Thoracic aorta (tissue), 2 donors: ENCODE data around the gene APOD. TPM values are rescaled to one million over a fixed set of nuclear protein-coding genes. Genes with fewer than 3 reads are reported as not detected.

ENCODE experiments used
- ATAC-seq: fragments of 150-250 bp; one replicate; pipeline ENCODE4 v1.8.0; 2017; ENCODE audit warnings: low read depth; ENCODE audit not compliant: insufficient number of reproducible peaks, low FRiP score
- DNase-seq: peaks from one replicate; pipeline ENCODE4 v3.0.0-alpha.2; 2020; ENCODE audit warnings: low spot score
- H3K27ac ChIP-seq, 2 donors: fragments of 200-600 bp; sonication (generic); 1 replicate in 1 of 2; 2 replicates in 1 of 2; pipeline ENCODE4 v1.5.1; 2016; ENCODE audit warnings: mild to moderate bottlenecking in 2 of 2, moderate library complexity in 2 of 2
- H3K27me3 ChIP-seq: fragments of 200-600 bp; sonication (generic); replicated peaks from 2 replicates; pipeline ENCODE4 v1.6.0; 2016; ENCODE audit warnings: mild to moderate bottlenecking; ENCODE audit not compliant: insufficient read depth
- H3K36me3 ChIP-seq: fragments of 200-600 bp; sonication (generic); one replicate; pipeline ENCODE4 v1.5.1; 2016
- H3K4me1 ChIP-seq, 2 donors: fragments of 200-600 bp; sonication (generic); 1 replicate in 1 of 2; 2 replicates in 1 of 2; pipeline versions ENCODE4 v1.5.1 to v1.6.0; 2016; ENCODE audit warnings: low read depth in 2 of 2, mild to moderate bottlenecking in 1 of 2; ENCODE audit not compliant: control insufficient read depth in 1 of 2
- H3K4me3 ChIP-seq: fragments of 200-600 bp; sonication (generic); 2 replicates; pipeline ENCODE4 v1.5.1; 2016; ENCODE audit warnings: mild to moderate bottlenecking
- H3K9me3 ChIP-seq: fragments of 200-600 bp; sonication (generic); 2 replicates; pipeline ENCODE4 v1.5.1; 2016
- total RNA-seq, 2 donors: library from RNA; depleted of rRNA; stranded (reverse); fragments of >200 nt; gene quantifications; one replicate each; pipeline versions ENCODE4 v1.1.0 to v1.2.3, GENCODE V29; 2016
- TF ChIP-seq, protein P1 (sequence below): fragments of 200-600 bp; sonication (generic); IDR thresholded peaks from one replicate; pipeline ENCODE4 v1.5.1; 2019; ENCODE audit warnings: antibody characterized with exemption

Gene APOD
- total RNA-seq, 2 donors from 2014 or later: 135 to 153 TPM

DNA sequence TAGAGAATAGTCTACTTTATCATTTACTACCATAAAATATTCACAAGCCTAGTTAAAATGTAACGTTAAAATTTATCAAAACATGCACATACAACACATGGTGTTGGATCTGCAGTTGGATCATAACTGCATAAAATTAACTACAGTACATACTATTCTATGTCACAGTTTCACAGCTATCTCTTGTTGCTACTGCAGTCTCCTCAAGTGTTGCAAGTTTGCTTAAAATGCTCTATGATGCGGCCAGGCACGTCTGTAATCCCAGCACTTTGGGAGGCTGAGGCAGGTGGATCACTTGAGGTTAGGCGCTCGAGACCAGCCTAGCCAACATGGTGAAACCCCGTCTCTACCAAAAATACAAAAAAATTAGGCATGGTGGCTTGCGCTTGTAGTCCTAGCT, 50.9 kb downstream of the APOD start:
- DNase-seq: no peak
- Histone ChIP-seq H3K27me3 (no peaks in the 10 kb centered on the region), H3K4me1 (no peaks in the 10 kb centered on the region), H3K9me3 (no peaks in the 10 kb centered on the region), H3K36me3 (no peaks in the 10 kb centered on the region), H3K4me3 (no peak overlapping the region), H3K27ac (no peak overlapping the region)
- ATAC-seq: no peak
- TF ChIP-seq, protein P1, sequence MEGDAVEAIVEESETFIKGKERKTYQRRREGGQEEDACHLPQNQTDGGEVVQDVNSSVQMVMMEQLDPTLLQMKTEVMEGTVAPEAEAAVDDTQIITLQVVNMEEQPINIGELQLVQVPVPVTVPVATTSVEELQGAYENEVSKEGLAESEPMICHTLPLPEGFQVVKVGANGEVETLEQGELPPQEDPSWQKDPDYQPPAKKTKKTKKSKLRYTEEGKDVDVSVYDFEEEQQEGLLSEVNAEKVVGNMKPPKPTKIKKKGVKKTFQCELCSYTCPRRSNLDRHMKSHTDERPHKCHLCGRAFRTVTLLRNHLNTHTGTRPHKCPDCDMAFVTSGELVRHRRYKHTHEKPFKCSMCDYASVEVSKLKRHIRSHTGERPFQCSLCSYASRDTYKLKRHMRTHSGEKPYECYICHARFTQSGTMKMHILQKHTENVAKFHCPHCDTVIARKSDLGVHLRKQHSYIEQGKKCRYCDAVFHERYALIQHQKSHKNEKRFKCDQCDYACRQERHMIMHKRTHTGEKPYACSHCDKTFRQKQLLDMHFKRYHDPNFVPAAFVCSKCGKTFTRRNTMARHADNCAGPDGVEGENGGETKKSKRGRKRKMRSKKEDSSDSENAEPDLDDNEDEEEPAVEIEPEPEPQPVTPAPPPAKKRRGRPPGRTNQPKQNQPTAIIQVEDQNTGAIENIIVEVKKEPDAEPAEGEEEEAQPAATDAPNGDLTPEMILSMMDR: no peak

DNA sequence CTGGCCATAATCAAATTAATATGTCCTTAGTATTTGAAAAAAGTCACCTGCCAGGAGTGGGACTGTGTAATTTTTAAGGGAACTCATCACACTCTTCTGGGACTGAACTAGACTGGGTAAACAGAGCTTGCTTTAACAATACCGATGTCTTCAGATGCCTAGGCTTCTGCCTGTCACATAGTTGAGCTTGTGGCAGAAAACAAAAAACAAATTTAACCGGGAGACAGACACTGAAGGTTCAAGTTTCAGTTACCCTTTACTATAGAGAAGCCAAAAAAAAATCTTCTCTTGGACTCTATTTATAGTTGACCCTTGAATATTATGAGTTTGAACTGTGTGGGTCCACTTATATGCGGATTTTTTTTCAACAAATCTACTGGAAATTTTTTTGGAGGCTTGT, 51.4 kb downstream of the APOD start:
- ATAC-seq (no peak), DNase-seq (no peak)
- TF ChIP-seq, protein P1: no peak
- H3K9me3 ChIP-seq: no peaks in the 10 kb centered on the region
- H3K27ac ChIP-seq: no peak overlapping the region
- H3K4me3 ChIP-seq: no peak overlapping the region
- H3K36me3 ChIP-seq: no peaks in the 10 kb centered on the region
- H3K4me1 ChIP-seq: no peaks in the 10 kb centered on the region
- H3K27me3 ChIP-seq: no peaks in the 10 kb centered on the region

DNA sequence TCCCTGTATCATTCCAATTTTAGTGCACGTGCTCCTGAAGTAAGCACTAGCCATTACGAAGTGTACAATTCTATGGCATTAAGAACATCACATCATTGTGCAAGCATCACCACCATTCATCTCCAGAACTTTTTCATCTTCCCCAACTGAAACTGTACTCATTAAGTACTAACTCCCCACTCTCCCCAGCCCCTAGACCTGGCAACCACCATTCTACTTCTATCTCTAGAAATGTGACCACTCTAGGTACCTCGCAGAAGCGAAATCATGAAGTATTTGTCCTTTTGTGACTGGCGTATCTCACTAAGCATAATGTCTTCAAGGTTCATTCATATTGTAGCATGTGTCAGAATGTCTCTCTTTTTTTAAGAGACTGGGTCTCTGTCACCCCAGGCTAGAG, 52.1 kb downstream of the APOD start:
- no peak for DNase-seq
- TF ChIP-seq, protein P1: no peak
- no peak for ATAC-seq
- no peak overlapping the region for H3K27ac ChIP-seq
- no peaks in the 10 kb centered on the region for H3K4me1 ChIP-seq
- H3K4me3 ChIP-seq: no peak overlapping the region
- no peaks in the 10 kb centered on the region for H3K36me3 ChIP-seq
- no peaks in the 10 kb centered on the region for H3K9me3 ChIP-seq
- no peaks in the 10 kb centered on the region for H3K27me3 ChIP-seq

DNA sequence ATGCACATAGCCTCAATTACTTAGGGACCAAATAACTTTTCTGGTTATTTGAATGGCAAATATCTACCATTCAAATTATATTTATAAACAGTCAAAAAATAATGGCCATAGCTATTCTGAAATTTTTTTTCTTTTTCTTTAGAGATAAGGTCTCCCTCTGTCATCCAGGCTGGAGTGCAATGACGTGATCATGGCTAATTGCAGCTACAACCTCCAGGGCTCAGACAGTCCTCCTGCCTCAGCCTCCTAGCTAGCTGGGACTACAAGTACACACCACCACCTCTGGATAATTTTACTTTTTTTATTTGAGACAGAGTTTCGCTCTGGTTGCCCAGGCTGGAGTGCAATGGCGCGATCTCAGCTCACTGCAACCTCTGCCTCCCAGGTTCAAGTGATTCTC, 57.2 kb downstream of the APOD start:
- DNase-seq (no peak), ATAC-seq (no peak)
- no peak overlapping the region for H3K27ac ChIP-seq
- no peak overlapping the region for H3K4me3 ChIP-seq
- peaks cover 9% of the 10 kb centered on the region for H3K36me3 ChIP-seq
- H3K27me3 ChIP-seq: no peaks in the 10 kb centered on the region
- H3K9me3 ChIP-seq: no peaks in the 10 kb centered on the region
- TF ChIP-seq, protein P1: no peak
- no peaks in the 10 kb centered on the region for H3K4me1 ChIP-seq

DNA sequence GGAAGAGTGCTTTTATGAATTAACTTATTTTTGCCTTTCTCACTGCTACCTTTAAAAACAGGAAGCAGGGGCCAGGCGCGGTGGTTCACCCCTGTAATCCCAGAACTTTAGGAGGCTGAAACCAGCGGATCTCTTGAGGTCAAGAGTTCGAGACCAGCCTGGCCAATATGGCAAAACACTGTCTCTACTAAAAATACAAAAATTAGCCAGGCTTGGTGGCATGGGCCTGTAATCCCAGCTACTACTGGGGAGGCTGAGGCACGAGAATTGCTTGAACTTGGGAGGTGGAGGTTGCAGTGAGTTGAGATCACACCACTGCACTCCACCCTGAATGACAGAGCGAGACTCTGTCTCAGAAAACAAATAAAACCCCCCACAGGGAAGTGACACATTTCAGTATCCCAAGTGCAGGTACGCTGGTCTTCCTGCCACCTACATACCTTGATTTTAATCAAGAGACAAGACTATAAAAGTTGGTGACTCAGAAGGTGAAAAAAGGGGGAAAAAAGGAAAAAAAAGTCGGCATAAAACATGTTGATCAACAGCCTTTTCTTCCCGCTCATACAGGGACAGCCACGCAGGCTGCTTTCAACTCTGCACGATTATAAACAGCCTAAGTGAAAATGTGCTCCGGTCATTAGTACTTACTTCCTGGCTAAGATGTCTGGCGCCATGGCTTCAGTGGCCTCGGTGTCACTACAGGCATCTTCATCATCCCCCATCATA, 59.4 kb downstream of the APOD start:
- DNase-seq: no peak
- Histone ChIP-seq H3K4me1 (no peaks in the 10 kb centered on the region), H3K4me3 (no peak overlapping the region), H3K9me3 (no peaks in the 10 kb centered on the region), H3K36me3 (peaks cover 9% of the 10 kb centered on the region), H3K27ac (no peak overlapping the region), H3K27me3 (no peaks in the 10 kb centered on the region)
- no peak for ATAC-seq
- TF ChIP-seq, protein P1: no peak
